ENCODE measurements around the gene N4BP2L1. TPM values are rescaled to one million over a fixed set of nuclear protein-coding genes. Genes with fewer than 3 reads are reported as not detected.

The N4BP2L1 gene
- total and polyA plus RNA-seq, 2 of the 8 experiments (the other 6 are each of a cell fraction or from before 2014, with no cell fraction given), result 1.3 to 3.1 TPM

GRCh38 chr13:32391101-32391619, 36.8 kb downstream of the N4BP2L1 start:
- H2BK12ac ChIP-seq (ENCODE audit: low read depth, low read length), result no peak overlapping the region
- no peak overlapping the region for H4K91ac ChIP-seq (replicated peaks; ENCODE audit: insufficient read length, low read length)
- ChIA-PET POLR2A (ENCODE audit: partially characterized antibody) (interaction anchor here (1.1 to 1.2 kb wide), 2 partner anchors 18 to 76 kb away, joined by 3 to 4 read pairs; partner anchors contain the start of genes BRCA2 and ZAR1L), CTCF (ENCODE audit: partially characterized antibody) (interaction anchor here (1.1 to 1.9 kb wide), 4 partner anchors 8 to 23 kb away, joined by 3 to 8 read pairs (median 6); no protein-coding TSS in a partner anchor)
- H2BK120ac ChIP-seq (replicated peaks; ENCODE audit: low read depth, low read length), result no peak overlapping the region
- H3K23ac ChIP-seq (ENCODE audit: insufficient read length), result no peak overlapping the region
- H3K36me3 ChIP-seq (ENCODE audit: control insufficient read depth in 2 of 4, insufficient read depth in 4 of 4, low read length in 3 of 4), result peaks cover 0 to 7% (median 6%) of the 10 kb centered on the region in 4 experiments; a peak in 4 of 8 replicates
- no peak overlapping the region for H3K4me3 ChIP-seq (ENCODE audit: extremely low read depth in 1 of 4, insufficient read depth in 2 of 4, low read depth in 3 of 4, low read length in 4 of 4)
- H3K27ac ChIP-seq (ENCODE audit: low read depth, low read length), result no peak overlapping the region
- H3K18ac ChIP-seq (ENCODE audit: extremely low read depth, low read length), result no peak overlapping the region
- no peak overlapping the region for H4K8ac ChIP-seq (ENCODE audit: extremely low read depth, insufficient read depth, low read length)
- no peak overlapping the region for H2BK5ac ChIP-seq (ENCODE audit: low read depth, low read length)
- H3K9ac ChIP-seq (replicated peaks in 1 of 4; ENCODE audit: extremely low read depth in 1 of 4, low read depth in 3 of 4, low read length in 3 of 4), result no peak overlapping the region
- no peak overlapping the region for H3K4ac ChIP-seq (replicated peaks; ENCODE audit: insufficient read length, low read depth, low read length)
- peaks cover 0 to 4% (median under 1%) of the 10 kb centered on the region in 4 experiments; a peak in 2 of 7 replicates for H3K4me1 ChIP-seq (replicated peaks in 1 of 4; ENCODE audit: control insufficient read depth in 3 of 4, insufficient read depth in 4 of 4, low read length in 3 of 4)
- no peak overlapping the region for H2BK15ac ChIP-seq (ENCODE audit: low read length)
- H3K9me3 ChIP-seq (ENCODE audit: insufficient read depth in 2 of 2, low read depth in 1 of 2, low read length in 1 of 2), result no peaks in the 10 kb centered on the region
- no peak overlapping the region for H3K56ac ChIP-seq (replicated peaks; ENCODE audit: insufficient read length, low read depth, low read length)
- 69% methylated on average over 4 of the region's 4 CpGs; no CpG with 5 or more reads in 1 of the 2 experiments for WGBS, 2 experiments (ENCODE audit: extremely low coverage in 1 of 2, insufficient coverage in 1 of 2, insufficient read length in 1 of 2, insufficient replicate concordance in 2 of 2, low coverage in 1 of 2, low lambda C conversion rate in 2 of 2, missing lambda C conversion rate in 1 of 2)
- H3K23me2 ChIP-seq (ENCODE audit: low read depth, low read length), result no peaks in the 10 kb centered on the region
- DNase-seq (ENCODE audit: low read depth in 1 of 2, low spot score in 2 of 2), result no peak
- H2BK20ac ChIP-seq (ENCODE audit: low read length), result no peak overlapping the region
- no peak overlapping the region for H2AFZ ChIP-seq (ENCODE audit: low read length)
- TF ChIP-seq RAD21 (IDR thresholded peaks at IDR 0.05 in 1 of 2, conservative IDR thresholded peaks at IDR 0.05 in 1 of 2; ENCODE audit: low read depth in 2 of 2, low read length in 2 of 2) (peak in 1 of 2 experiments; percentile 24; a peak in 2 of 4 replicates), MAX (IDR thresholded peaks at IDR 0.05) (0 out of 2 replicates have a peak, but pooled peaks have one; percentile 27), PHF8 (conservative IDR thresholded peaks at IDR 0.05; ENCODE audit: low read depth, low read length) (no peak)
- H4K20me1 ChIP-seq (replicated peaks in 1 of 2; ENCODE audit: control insufficient read depth in 1 of 2, insufficient read depth in 2 of 2, low read length in 2 of 2), result no peaks in the 10 kb centered on the region
- no peak overlapping the region for H3K4me2 ChIP-seq (ENCODE audit: insufficient read depth in 1 of 2, low read depth in 2 of 2, low read length in 2 of 2)
- H3K27me3 ChIP-seq (replicated peaks in 1 of 4; ENCODE audit: control insufficient read depth in 3 of 4, extremely low read depth in 1 of 4, insufficient read depth in 3 of 4, low read length in 3 of 4), result no peaks in the 10 kb centered on the region
- H4K5ac ChIP-seq (ENCODE audit: insufficient read length, low read depth, low read length), result no peak overlapping the region
- H3K79me2 ChIP-seq (ENCODE audit: control insufficient read depth in 1 of 2, insufficient read depth in 2 of 2, low read length in 2 of 2), result no peaks in the 10 kb centered on the region
- H3K14ac ChIP-seq (ENCODE audit: insufficient read length), result no peak overlapping the region
- H3K79me1 ChIP-seq (ENCODE audit: low read depth, low read length), result no peaks in the 10 kb centered on the region
- peak; percentile 88 for FAIRE-seq
- H2AK5ac ChIP-seq (ENCODE audit: low read depth, low read length), result no peak overlapping the region

Data from H1 (cell line).